ENCODE data around the gene RPS19.

GRCh38 chr19:41821003-41821735 lies 38.9 kb upstream of the RPS19 start:
- TF ChIP-seq POLR2A (IDR thresholded peaks at IDR 0.05; ENCODE audit: low read depth, low read length) (no peak), POLR2AphosphoS5 (IDR thresholded peaks at IDR 0.05; ENCODE audit: low read depth, low read length) (no peak)

Data from GM12892 (cell line).